ENCODE results near the gene TVP23A. TPM values are rescaled to one million over a fixed set of nuclear protein-coding genes. Genes with fewer than 3 reads are reported as not detected.

TVP23A gene
- total RNA-seq, result under 0.01 TPM in 1 of 2 replicates, not detected in the other

DNA sequence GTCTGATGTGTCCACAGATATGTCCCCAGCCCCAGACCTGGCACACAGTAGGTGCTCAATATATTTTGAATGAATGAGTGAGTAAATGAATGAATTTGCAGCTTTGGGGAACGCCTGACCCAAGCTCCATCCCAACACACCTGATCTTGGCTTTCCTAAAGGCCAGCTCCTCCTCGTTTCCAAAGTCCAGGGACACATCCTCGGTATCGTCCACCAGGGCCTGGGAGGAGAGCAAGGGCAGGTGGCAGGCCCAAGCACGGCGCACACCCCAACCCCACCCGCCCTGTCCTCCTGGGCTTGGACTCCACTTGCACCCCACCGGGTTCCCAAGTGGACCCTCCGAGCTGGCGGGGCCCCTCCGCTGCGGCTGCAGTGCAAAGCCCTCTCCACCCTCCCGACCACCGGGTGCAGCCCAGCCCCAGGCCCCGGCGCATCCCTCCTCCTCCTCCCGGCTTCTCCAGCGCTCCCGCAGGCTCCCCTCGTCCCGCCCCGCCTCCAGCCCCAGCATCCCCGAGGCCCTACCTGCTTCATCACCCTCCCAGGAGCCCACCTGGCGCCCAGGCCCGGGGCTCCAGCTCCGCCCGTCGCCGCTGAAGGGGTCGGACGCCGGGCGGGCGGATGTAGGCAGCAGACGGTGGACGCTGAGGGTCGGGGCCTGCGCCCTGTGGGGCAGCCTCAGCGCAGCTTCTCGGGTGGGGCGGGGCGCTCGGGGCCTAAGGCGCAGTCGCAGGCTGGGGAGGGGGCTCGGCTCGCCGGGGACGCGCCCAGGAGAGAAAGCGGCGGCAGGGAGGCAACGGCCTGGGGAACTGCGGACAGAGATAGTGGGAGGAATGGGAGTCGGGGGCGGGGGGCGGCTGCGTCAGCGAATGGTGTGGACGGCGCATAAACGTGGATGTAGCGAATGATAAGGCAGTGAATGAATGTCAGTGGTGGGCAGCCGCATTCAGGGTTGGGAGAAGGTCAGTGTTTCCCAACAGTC lies at the start of gene TVP23A:
Gene TVP23A, minus strand, starts transcription at position 832 of the 979 bp plus-strand sequence. Its CDS starts 301 bp downstream, at position 531.
- no peak for DNase-seq (ENCODE audit: insufficient read length, low spot score, missing footprints)
- no peak within 1 kb of the TSS for H3K27ac ChIP-seq (ENCODE audit: low read depth, low read length)
- TF ChIP-seq, protein P1, sequence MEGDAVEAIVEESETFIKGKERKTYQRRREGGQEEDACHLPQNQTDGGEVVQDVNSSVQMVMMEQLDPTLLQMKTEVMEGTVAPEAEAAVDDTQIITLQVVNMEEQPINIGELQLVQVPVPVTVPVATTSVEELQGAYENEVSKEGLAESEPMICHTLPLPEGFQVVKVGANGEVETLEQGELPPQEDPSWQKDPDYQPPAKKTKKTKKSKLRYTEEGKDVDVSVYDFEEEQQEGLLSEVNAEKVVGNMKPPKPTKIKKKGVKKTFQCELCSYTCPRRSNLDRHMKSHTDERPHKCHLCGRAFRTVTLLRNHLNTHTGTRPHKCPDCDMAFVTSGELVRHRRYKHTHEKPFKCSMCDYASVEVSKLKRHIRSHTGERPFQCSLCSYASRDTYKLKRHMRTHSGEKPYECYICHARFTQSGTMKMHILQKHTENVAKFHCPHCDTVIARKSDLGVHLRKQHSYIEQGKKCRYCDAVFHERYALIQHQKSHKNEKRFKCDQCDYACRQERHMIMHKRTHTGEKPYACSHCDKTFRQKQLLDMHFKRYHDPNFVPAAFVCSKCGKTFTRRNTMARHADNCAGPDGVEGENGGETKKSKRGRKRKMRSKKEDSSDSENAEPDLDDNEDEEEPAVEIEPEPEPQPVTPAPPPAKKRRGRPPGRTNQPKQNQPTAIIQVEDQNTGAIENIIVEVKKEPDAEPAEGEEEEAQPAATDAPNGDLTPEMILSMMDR (IDR thresholded peaks at IDR 0.05; ENCODE audit: extremely low read depth, low read depth, low read length), result no peak
- H3K36me3 ChIP-seq (ENCODE audit: insufficient read depth, low read length), result no peaks in the 10 kb centered on the region
- no peak within 1 kb of the TSS for H2AFZ ChIP-seq (ENCODE audit: low read length)
- H4K20me1 ChIP-seq (ENCODE audit: insufficient read depth, low read length), result no peaks in the 10 kb centered on the region
- H3K4me3 ChIP-seq (ENCODE audit: insufficient read depth, low read length), result no peak within 1 kb of the TSS
- H3K4me2 ChIP-seq (ENCODE audit: insufficient read depth, low read length), result no peak within 1 kb of the TSS
- H3K79me2 ChIP-seq (ENCODE audit: insufficient read depth, low read length), result no peaks in the 10 kb centered on the region
- H3K9me3 ChIP-seq (ENCODE audit: low read depth, low read length), result no peaks in the 10 kb centered on the region
- H3K27me3 ChIP-seq (ENCODE audit: insufficient read depth, low read length), result peaks cover 6% of the 10 kb centered on the region
- H3K4me1 ChIP-seq (ENCODE audit: insufficient read depth, low read length), result no peaks in the 10 kb centered on the region

DNA sequence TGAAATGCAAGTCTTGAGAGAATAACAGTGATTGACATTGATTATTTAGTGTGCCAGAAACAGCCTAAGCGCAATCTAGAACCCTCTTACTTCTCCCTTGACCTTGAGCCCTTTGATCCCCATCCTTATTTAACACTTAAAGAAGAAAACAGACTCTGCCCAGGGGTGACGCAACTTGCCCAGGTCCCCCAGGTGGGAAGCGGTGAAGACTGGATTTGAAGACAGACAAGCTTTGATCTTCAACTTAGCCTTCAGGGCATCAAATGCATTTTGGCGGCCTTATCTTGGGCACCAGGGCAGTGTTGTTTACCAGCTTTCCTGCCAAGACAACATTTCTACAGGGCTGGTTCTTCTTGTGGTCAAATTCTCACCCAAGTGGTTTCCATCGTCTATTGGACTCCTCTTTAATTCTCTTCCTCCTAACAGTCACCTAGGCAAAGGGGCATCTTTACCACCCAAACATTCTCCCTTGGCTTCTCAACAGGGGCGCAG lies 49.6 kb upstream of the TVP23A start:
- H4K20me1 ChIP-seq (ENCODE audit: insufficient read depth, low read length), result no peaks in the 10 kb centered on the region
- no peak overlapping the region for H2AFZ ChIP-seq (ENCODE audit: low read length)
- no peak overlapping the region for H3K27ac ChIP-seq (ENCODE audit: low read depth, low read length)
- H3K9me3 ChIP-seq (ENCODE audit: low read depth, low read length), result no peaks in the 10 kb centered on the region
- H3K4me3 ChIP-seq (ENCODE audit: insufficient read depth, low read length), result no peak overlapping the region
- no peaks in the 10 kb centered on the region for H3K27me3 ChIP-seq (ENCODE audit: insufficient read depth, low read length)
- TF ChIP-seq, protein P1 (IDR thresholded peaks at IDR 0.05; ENCODE audit: extremely low read depth, low read depth, low read length), result no peak
- no peaks in the 10 kb centered on the region for H3K36me3 ChIP-seq (ENCODE audit: insufficient read depth, low read length)
- H3K4me2 ChIP-seq (ENCODE audit: insufficient read depth, low read length), result no peak overlapping the region
- H3K4me1 ChIP-seq (ENCODE audit: insufficient read depth, low read length), result peaks cover 19% of the 10 kb centered on the region
- no peak for DNase-seq (ENCODE audit: insufficient read length, low spot score, missing footprints)
- no peaks in the 10 kb centered on the region for H3K79me2 ChIP-seq (ENCODE audit: insufficient read depth, low read length)

DNA sequence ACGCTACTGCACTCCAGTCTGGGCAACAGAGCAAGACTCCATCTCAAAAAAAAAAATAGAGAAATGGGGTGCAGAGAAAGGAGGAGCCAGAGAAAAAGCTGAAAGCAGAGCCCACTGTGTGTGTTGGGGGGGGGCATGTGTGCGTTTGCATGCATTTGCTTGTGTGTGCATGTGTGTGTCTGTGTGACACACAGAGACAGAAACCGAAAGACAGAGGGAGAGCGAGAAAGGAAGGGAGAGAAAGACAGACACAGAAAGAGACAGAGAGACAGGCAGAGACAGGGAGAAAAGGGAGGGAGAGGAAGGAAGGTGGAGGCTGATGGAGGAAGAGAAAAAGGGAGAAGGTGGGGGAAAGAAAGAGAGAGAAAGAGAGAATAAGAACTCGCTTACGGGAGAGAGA lies 48.6 kb upstream of the TVP23A start:
- Histone ChIP-seq H3K27ac (ENCODE audit: low read depth, low read length) (no peak overlapping the region), H4K20me1 (ENCODE audit: insufficient read depth, low read length) (no peaks in the 10 kb centered on the region), H2AFZ (ENCODE audit: low read length) (no peak overlapping the region), H3K4me2 (ENCODE audit: insufficient read depth, low read length) (no peak overlapping the region), H3K9me3 (ENCODE audit: low read depth, low read length) (no peaks in the 10 kb centered on the region), H3K27me3 (ENCODE audit: insufficient read depth, low read length) (no peaks in the 10 kb centered on the region), H3K79me2 (ENCODE audit: insufficient read depth, low read length) (no peaks in the 10 kb centered on the region), H3K4me3 (ENCODE audit: insufficient read depth, low read length) (no peak overlapping the region), H3K4me1 (ENCODE audit: insufficient read depth, low read length) (peaks cover 26% of the 10 kb centered on the region), H3K36me3 (ENCODE audit: insufficient read depth, low read length) (no peaks in the 10 kb centered on the region)
- no peak for DNase-seq (ENCODE audit: insufficient read length, low spot score, missing footprints)
- TF ChIP-seq, protein P1 (IDR thresholded peaks at IDR 0.05; ENCODE audit: extremely low read depth, low read depth, low read length), result no peak

Data from osteoblast (primary cell).